ENCODE results near the gene GPRIN1.

The GPRIN1 gene

DNA sequence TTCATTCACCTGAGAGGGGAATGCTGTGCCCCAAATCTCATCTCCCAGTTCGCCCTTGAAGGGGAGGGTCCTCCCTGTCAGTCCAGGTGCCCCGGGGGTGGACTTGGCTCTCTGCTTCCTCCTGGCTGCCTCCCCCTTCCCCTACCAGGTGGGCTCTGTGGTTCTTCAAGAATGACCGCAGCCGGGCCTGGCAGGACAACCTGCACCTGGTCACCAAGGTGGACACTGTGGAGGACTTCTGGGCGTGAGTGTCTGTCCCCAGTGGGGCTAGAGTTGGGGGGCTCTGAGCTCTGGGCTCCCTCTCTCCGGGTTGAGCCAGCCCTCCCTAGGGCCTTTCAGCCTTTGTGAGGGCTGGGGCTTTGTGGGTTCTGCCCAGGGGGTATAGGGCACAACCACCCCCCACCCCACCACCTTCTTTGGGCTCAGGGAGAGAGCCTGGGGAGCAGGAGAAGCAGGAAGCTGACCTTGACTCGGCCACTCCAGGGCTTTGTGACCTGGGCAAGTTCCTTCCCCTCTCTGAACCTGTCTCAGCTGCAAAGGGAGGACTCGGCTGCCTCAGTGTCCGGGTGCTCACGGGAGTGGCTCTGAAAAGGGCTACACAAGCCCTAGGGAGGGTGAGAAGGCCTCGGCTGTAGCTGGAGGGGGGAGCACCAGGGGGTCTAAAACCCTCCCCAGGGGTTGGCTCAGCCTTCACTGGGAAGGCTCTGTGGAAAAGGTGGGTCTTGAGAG is 33.7 kb upstream of the GPRIN1 start:
- no peak for DNase-seq (ENCODE audit: low read depth)

DNA sequence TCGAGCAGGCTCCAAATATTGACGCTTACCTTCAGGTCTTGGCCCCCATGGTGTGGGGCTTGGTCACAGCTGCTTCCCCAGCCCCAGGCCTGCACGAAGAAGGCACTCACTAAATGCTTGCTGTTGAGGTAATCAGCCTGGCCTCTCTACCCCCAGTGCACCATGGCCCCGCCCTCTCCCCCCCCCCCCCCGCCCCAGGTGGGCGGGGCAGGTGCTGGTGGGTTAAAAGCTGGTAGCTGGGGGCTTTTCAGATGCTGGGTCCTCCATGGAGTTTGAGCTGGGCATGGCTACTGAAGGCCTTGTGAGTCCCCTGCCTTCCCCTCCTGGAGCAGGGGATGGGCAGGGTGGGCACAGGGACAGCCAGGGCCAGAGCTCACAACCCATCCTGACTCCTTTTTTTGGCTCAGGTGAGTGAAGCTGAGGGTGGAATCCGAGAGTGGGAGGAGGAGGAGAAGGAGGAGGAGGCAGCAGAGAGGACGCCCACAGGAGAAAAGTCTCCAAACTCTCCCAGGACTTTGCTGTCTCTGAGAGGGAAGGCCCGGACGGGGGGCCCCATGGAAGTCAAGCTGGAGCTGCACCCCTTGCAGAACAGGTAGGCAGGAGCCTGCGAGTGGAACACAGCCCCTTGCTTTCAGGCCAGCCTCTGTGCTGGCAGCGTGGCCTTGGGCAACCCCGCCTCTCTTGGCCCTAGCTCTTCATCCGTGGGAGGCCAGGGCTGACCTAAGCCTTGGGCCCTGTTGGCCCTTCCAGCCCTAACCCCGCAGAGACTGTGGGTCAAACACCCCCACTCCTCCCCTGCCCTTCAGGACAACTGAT is 32.9 kb upstream of the GPRIN1 start:
- no peak for DNase-seq (ENCODE audit: low read depth)

DNA sequence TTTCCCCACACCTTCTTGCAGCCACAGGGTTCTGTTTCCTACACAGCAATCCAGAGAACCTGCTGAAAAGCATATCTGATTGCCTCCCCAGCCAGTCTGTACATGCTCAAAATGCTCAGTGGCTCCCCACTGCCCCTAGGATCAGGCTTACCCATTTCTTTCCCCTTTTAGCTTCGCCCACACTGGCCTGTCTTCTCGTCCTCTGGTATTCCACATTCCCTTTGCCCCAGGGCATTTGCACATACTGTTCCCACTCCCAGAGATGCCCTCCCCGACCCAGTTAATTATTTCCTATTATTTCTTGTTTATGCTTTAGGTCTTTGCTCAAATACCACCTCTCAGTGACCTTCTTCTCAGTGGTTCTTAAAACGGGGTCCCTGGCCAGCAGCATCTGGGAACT is 30.7 kb upstream of the GPRIN1 start:
- no peak for DNase-seq (ENCODE audit: low read depth)

DNA sequence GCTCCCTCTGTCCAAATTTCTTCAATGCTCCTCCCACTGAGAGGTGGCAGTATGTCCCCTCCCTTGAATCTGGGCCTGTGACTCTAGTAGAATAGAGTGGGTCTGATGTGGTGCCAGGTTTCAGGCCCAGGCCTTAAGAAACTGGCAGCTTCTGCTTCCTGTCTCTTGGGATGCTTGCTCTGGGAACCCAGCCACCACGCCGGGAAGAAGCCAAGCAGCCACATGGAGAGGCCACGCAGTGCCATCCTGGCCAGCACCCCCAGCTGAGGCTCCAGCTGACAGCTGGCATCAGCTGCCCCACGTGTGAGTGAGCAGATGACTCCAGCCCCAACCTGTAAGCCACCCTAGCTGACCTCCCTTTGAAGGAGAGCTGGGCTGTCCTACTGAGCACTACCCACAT is 30.0 kb upstream of the GPRIN1 start:
- no peak for DNase-seq (ENCODE audit: low read depth)

DNA sequence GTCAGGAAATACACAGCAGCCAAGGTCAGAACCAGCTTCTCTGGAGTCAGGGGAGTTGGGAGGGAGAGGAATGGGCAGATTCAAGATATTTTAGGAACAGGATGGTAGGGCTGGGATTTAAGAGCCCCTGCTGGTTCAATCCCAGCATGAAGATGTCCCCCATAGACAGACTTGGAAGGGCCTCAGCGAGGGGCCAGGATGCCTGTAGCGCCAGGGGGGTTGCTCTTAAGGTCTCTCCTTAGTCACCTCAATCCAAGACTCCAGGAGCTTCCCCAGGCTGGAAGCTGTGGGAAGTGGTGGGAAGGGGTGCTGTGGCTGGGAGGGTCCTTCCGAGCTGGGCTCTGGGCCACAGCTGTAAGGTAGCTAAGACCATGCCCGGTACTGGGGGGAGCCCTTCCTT is 29.3 kb upstream of the GPRIN1 start:
- no peak for DNase-seq (ENCODE audit: low read depth)

DNA sequence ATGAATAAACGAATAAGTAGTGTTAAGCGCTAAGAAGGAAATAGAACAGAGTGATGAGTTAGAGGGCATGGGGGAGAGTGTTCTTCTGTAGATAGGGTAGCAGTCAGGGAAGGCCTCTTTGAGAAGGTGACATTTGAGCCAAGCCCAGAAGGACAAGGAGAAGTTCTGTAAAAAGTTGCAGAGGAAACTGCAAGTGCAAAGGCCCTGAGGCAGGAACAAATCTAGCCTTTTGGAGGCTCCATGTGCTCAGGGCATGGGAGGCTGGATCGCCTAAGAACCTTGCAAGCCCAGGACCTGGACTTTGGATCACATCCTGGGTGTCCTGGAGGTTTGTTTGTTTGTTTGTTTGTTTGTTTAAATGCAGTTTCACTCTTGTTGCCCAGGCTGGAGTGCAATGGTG is 28.5 kb upstream of the GPRIN1 start:
- no peak for DNase-seq (ENCODE audit: low read depth)

DNA sequence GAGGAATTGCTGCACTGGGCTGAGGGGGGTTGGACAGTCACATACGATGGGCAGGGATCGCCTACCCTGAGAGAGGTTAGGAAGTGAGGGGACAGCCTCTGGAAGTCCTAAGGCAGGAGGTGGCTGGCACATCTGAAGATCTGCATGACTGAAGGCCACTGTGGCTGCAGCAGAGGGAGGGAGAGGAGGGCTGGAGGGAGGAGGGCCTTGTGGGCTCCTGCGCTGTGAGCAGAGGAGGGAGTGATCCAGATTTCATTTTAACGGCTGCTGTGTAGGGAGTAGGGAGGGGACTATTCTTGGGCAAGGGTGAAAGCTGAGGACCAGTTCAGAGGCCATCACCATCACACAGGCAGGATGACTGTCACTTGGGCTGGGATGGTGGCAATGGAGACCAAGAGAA is 27.6 kb upstream of the GPRIN1 start:
- no peak for DNase-seq (ENCODE audit: low read depth)

DNA sequence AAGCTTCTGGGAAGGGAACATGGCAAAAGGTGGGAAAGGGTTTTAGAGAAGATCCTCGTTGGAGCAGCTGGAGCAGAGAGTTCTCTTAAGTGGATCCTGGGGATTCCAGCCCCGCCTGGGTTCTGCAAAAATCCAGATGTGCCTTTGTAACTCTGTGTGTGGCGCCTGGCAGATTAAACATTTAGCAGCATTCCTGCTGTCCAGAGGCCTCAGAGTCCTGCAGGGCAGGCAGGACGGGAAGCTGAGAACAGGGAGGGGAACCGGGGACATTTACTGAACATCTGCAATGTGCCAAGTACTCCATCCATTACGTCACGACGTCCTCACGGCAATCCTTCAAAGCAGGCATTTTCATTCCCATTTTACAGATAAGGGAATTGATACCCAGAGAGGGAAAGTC is 26.5 kb upstream of the GPRIN1 start:
- no peak for DNase-seq (ENCODE audit: low read depth)

DNA sequence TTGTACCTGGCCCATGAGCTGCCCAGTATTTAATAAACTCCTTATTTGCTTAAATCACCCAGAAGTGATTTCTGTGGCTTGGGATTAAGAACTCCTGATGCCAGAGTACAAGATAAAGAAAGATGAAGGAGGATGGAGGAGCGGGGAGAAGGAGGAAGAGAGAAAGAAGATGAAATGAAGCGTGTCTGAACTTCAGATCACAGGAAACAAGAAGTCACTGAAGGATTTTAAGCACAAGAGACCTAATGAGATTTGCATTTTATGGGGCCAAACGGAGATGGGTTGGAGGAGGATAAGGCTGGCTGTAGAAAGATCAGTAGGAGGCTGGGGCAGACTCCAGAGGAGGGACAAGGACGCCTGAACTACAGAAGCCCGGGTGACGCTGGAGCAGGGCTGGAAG is 23.6 kb upstream of the GPRIN1 start:
- DNase-seq (ENCODE audit: low read depth): no peak

DNA sequence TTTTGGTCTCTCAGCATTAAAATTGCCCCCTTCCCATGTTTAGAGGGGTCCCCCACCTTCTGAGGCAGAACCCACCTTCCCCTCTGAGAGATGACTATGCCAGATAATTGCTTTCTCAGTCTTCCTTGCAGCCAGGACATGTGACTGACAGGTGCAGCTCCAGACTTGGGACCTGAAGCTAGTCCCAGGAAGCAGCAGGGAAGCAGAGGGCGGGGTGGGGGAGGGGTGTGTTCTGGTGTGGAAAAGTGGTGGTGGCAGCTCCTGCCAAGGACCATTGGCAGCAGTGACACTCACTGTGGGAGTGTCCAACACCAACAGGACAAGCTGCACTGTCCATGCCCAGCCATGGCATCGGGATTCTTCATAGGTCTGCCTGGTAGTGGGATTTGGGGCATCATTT is 22.8 kb upstream of the GPRIN1 start:
- no peak for DNase-seq (ENCODE audit: low read depth)

DNA sequence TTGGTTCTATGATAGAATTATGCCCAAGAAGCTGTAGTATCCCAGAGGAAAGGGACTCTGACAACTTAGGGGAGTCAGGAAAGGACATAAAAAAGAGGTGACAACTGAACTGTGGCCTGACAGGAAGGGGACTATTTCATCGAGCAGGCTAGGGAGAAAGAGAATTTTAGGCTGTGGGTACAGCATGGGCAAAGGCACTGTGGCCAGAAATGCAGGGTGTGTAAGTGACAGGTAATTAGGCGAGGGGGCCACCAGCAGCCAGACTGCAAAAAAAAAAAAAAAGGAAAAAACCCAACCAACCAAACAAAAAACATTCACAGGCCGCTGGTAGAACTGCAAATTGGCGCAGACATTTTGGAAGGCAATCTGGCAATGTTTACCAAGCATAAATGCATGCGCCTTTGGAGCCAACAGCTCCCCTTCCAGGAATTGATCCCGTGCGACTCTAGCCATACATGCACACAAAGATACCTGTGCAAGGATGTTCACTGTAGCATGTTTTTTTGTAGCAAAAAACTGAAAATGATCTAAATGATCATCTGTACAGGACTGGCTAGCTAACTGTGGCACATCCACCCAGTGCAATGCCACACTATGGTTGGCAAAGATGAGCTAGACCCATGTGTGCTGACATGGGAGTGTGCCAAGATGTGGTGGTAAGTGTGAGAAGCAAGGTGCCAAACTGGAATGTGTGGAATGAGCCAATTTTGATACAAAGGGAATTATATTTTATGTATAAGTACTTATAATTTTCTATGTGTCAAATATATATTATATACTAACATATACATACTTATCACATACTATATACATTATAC is 21.6 kb upstream of the GPRIN1 start:
- no peak for DNase-seq (ENCODE audit: low read depth)

DNA sequence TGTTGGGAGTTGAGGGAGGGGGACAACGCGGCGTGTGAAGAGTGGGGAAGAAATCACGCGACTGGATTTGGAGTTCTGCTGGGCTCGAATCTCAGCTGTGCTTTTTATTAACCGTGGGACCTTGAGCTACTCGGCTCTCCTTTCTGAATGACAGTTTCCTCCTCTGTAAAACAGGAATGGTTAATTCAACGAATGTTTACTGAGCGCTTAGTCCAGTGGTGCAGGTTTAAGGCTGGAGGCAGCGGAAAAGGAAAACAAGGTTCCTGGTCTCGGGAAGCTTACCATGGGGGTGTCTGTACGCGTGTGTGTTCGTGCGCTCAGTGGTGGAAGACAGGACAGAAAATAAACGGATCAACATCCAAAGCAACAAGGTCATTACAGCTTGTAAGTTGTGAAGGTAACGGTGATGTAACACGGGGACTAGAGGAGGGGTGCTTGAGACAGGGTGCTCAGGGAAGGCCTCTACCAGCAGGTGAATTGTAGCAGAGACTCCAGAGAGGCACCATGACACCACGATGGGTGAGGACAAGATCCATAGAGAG is 20.8 kb upstream of the GPRIN1 start:
- DNase-seq (ENCODE audit: low read depth): no peak

DNA sequence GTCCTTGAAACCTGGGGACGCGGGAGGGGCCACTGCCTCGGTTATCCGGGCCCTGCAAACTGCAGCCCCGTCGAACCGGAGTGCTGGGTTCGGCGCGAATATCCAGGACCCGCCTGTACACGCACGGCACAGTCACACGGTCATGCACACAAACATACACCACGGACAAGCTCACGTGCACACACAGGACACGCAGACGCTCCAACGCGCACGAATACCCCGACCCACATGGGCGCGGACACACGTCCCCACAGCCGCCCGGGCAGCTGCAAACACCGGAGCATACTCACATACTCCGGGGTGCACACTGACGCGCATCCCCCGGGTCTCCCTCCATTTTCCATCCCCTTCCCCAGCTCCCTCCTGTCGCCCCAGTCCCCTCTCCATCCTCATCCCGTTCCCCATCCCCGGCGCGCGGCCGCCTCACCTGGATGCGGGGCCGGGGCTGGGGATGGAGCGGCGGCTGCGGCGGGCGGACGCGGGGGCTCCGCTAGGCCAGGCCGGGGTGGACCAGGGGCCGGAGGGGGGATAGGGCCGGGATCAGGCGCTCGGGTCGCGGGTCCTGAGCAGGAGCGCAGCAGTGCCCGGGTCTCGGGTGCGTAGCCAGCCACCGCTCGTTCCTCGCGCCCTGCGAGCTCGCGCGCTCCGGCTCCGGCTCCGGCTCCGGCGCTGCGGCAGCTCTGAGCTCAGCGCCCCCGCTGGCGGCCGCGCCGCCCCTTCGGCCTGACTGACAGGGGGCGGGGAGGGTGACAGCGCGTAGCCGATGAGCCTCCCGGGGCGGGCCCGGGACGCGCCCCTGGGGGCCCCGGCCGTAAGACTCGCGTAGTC is 20.1 kb upstream of the GPRIN1 start, which contains the start of the genes EIF4E1B and SNCB:
Gene EIF4E1B (plus strand): TSS at position 823 of the 828 bp plus-strand sequence. CDS start 12,113 bp downstream, outside the sequence.
Gene SNCB (minus strand): TSS at position 682 of the 828 bp plus-strand sequence. CDS start 880 bp downstream, outside the sequence.
- peak; percentile 26 for DNase-seq (ENCODE audit: low read depth)

DNA sequence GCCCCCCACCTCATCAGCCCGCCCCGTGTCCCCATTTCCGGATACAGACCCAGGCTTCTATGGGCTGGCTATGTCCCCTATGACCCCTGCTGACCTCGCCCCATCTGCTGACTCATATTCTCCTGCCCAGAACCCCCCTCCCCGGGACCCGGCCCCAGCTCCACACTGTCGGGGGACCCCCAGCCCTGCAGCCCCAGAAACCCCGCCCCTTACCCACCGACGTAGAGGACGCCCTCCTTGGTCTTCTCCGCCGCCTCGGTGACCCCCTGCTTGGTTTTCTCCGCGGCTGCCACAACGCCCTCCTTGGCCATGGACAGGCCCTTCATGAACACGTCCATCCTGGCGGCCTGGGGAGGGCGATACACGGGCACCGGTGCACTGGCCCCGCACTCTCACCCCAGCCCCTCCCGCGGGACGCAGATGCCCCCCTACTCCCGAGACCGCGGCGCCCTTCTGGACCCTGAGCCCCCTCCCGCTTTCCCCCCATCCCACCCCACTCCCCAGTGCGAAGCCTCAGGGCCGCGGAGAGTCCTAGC is 19.4 kb upstream of the GPRIN1 start:
- no peak for DNase-seq (ENCODE audit: low read depth)

DNA sequence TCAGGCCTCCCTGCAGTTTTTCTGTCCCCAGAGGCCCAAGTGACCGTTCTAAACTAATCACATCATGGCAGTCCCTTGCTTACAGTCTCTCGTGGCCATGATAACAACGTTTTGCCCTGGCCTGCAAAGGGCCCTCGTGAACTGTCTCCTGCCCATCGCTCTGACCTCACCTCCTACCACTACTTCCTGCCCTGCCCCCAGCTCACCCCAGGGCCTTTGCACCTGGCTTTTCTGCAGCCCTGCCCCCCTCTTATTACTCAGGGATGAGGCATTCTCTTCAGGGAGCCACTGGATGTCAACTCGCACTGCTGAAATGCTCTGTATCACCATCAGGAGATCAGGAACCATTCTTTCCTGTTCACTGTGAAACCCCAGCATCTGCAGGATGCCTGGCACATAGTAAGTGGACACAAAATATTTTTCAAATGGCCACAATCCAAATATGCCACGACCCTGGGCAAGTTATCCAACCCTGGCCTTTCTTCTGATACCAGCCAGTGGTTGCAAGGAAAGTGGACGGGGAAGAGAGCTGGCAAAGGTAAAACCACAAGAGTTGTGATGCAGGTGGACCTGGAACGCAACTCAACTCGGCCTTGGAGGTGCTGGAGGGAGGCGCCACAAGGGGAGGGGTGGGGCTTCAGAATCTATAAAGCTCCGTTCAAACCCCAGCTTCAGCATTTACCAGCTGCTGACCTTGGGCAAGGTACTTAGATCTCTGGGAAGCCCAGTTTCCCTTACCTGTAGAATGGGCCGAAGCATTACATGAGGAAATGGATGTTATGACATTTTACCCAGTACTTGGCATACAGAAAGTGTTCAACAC is 18.7 kb upstream of the GPRIN1 start:
- no peak for DNase-seq (ENCODE audit: low read depth)

DNA sequence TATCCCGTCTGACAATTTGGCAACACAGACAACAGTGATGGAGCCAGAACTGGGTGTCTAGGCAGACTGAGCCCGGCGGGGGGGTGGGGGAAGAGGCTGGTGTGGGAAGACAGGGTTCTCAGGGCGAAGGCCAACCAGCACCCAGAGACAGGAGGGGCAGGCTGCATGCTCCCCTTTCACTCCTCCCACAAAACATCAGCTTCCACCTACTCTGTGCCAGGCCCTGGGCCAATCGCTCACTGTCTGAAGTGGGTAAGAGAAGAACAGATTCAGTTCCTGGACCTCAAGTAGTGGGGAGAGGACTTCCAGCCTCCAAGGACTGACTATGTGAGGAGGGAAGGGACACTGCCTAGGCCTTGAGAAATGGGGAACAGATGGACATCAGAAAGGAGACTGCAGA is 17.6 kb upstream of the GPRIN1 start:
- no peak for DNase-seq (ENCODE audit: low read depth)

DNA sequence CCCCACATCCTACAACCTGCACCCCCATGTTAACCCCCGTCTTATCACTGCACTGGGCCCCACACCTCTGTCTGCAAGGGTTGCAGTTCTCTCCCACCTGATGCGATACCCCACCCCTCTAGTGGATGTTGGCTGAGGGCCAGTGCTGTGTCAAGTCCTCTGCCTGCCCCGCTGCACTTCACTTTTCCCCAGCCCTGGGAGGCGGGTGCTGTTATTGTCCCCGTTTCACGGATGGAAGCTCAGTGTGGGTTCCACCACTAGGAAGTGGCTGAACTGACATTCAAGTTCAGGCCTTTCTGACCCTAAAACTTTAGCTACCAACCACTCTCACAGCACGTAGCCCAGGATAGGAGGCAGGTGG is 16.9 kb upstream of the GPRIN1 start:
- DNase-seq (ENCODE audit: low read depth): no peak

DNA sequence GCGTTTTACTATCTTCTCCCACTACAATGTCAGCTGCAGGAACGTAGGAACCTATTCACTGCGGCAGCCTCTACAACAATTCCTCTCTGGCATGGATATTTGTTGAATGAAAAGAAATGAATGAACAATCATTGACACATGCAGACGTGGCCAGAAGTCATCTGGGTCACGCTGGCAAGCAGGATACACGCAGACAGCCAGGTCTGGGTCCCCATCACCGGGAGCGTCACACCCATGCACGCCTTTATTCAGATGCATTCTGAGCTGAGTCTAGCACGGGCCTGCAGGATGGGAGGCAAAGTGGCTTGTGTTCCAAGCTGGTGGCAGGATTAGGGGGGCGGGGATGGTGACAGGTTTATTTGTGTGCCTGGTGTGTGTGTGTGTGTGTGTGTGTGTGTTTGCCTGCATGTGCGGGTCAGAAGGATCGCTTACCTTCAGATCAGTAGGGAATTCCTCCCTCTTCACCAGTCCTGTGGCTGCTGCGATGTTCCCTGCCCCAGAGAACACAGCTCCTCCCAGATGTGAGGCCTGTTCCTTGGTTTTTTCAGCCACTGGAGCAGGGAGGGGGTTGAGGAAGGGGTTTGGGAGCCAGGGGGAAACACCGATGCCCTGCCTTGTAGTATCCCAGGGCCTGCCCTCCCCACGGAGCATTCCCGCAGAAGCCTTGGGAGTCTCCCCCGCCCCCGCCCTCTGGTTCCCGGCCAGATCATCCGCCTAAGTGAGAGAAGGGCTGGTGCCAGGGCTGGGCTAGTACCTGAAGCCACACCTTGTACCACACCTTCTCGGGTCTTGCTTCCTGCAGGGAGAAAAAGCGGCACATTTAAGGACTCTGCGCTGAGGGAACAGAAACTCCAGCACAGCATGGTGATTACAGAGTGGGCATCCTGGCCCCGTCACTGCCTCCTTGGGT is 16.3 kb upstream of the GPRIN1 start:
- no peak for DNase-seq (ENCODE audit: low read depth)

DNA sequence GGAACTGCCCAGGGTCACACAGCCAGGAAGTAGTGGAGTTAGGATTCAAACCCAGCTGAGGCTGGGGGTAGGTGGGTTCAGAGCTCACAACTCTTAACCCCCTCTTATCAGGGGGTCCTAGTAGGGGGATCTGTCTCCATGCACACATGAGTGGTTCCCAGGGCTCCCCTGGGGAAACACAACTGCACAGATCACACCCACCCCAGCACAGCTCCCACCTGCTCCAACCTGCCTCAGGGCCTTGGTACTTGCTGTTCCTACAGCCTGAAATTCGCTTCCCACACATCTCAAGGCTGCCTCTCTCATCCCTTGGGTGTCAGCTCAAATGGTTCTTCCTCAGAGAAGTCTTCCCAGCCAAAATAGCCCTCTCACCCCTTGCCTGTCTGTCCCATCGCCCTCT is 15.6 kb upstream of the GPRIN1 start:
- no peak for DNase-seq (ENCODE audit: low read depth)
